LHCN-M2 (cell line): ENCODE data around the gene GINS2. TPM values are rescaled to one million over a fixed set of nuclear protein-coding genes. Genes with fewer than 3 reads are reported as not detected.
A peak's percentile ranks its signal among the peaks of the same experiment; 100 is the strongest.

Experiments used
- DNase-seq: peaks from one replicate; pipeline ENCODE4 v3.0.0-alpha.2; 2012; ENCODE audit warnings: low read depth
- total RNA-seq: library from RNA; depleted of rRNA; stranded (reverse); fragments of >200 nt; gene quantifications from 2 replicates; pipeline ENCODE4 v1.2.3, GENCODE V29; 2014

The GINS2 gene
- total RNA-seq, 1 experiment from 2014 or later = 33.1 TPM

GRCh38 chr16:85716022-85716679, 27.4 kb upstream of the GINS2 start:
- no peak for DNase-seq

GRCh38 chr16:85715169-85716021, 26.6 kb upstream of the GINS2 start:
- peak; percentile 74 for DNase-seq

- no peak for DNase-seq
Measured at GRCh38 chr16:85712801-85713200, 24.0 kb upstream of the GINS2 start.

- DNase-seq = no peak
Measured at GRCh38 chr16:85711982-85712587, 23.3 kb upstream of the GINS2 start.

- DNase-seq = no peak
Measured at GRCh38 chr16:85710732-85711131, 22.0 kb upstream of the GINS2 start.

- no peak for DNase-seq
Measured at GRCh38 chr16:85709766-85710585, 21.2 kb upstream of the GINS2 start.

GRCh38 chr16:85708338-85708737, 19.6 kb upstream of the GINS2 start:
- DNase-seq = no peak

GRCh38 chr16:85707528-85708095, 18.9 kb upstream of the GINS2 start:
- no peak for DNase-seq

GRCh38 chr16:85706449-85707034, 17.8 kb upstream of the GINS2 start:
- DNase-seq = no peak

- DNase-seq = no peak
Measured at GRCh38 chr16:85704900-85705846, 16.4 kb upstream of the GINS2 start.

GRCh38 chr16:85704011-85704410, 15.3 kb upstream of the GINS2 start:
- no peak for DNase-seq

GRCh38 chr16:85699628-85700027, 10.9 kb upstream of the GINS2 start:
- peak; percentile 36 for DNase-seq

GRCh38 chr16:85698935-85699558, 10.3 kb upstream of the GINS2 start:
- DNase-seq = no peak

GRCh38 chr16:85698459-85698891, 9.7 kb upstream of the GINS2 start:
- DNase-seq = no peak

GRCh38 chr16:85697431-85697830, 8.7 kb upstream of the GINS2 start:
- DNase-seq = no peak

GRCh38 chr16:85696781-85697180, 8.0 kb upstream of the GINS2 start:
- no peak for DNase-seq

GRCh38 chr16:85695196-85696128, 6.7 kb upstream of the GINS2 start:
- no peak for DNase-seq

- peak; percentile 32 for DNase-seq
Measured at GRCh38 chr16:85690469-85691064, 1.8 kb upstream of the GINS2 start.
